NCI-H446 (cell line): Measurements from ENCODE around the gene SIL1.
A peak's percentile ranks its signal among the peaks of the same experiment; 100 is the strongest.
"Not testable (repeated sequence)": the region's sequence is repeated elsewhere in the genome, so short reads cannot be mapped to it uniquely, and the experiment has no call there.

Experiments
- DNase-seq, 2 experiments: peaks; one replicate each; lab custom pipeline; 2025; lab: John Stamatoyannopoulos, UW

The SIL1 gene

DNA sequence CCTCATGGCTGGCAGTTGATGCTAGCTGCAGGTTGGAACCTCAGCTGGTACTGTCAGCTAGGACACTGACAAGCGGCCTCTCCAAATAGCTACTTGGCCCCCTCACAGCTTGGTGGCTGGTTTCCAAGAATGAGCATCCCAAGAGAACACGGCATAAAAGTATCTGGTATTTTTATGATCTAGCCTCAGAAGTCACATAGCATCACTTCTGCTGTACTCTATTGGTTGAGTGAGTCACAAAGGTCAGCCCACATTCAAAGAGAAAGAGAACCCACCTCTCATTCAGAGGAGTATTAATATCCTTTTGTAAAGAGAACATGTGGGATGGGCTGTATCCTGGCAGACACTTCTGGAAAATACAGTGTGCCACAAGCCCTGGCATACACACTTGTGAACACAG is 6.0 kb upstream of the SIL1 start:
- DNase-seq = peak in 1 of 2 experiments; percentile 53

DNA sequence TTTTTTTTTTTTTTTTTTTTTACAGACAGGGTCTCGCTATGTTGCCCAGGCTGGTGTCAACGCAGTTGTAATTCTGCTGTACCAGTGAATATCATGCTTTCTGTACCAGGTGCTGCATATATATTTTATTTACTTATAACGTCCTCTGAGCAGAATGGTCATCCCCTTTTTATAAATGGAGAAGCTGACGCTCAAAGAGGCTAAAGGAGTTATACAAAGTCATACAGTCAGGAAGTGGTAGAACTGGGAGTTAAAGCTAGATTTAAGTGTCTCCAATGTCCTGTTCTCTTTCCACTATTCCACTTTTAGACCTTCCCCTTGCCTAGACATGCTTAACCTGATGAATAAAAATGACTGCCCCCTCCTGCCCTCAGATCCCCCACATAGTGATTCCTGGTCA is 1.2 kb upstream of the SIL1 start:
- no peak for DNase-seq

DNA sequence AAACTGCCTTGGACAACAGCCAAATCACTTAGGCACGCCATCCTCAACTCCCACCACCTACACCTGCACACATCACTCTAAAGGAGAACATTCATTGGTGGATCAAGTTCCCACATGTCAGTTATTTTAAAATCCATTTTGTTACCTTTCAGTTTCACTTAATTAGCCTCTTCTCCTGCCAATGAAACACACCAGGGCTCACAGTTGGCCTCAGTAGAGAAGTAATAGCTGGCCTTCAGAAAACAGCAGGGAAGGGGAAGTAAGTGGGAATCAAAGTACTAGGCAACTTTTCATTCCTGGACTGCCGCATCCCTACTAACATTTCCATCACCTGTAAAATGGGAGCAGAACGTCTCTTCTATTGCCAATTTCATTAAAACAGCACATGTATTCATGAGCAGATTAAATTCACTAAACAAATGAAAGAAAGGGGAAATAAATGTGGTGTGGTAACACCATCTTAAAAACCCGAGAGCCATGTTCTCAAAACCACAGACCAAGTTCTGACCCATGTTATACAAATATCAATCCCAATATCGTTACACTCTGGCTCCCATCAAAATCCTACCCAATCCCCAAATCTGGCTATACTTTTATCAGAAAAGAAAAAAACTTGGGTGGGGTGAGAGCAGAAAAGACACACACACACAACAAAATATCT is 1.7 kb downstream of the SIL1 start:
- no peak for DNase-seq

DNA sequence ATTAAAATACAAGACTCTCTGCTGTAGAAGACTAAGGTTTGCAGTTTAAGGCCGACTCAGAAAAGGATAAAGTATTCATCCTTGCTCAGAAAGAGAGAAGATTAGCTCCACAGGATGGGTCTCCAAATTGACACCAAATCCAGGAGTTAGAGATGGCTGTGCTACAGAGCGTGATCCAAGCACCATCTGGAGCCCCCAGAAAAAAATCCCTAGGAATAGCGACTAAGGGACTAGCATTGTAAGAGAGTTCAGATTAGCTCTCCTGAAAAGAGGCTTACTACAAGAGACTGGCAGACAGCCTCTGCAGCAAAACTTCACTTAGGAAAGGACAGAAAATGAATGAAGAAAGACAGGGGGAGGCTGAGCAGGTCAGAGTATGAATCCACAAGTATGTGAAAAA is 3.7 kb downstream of the SIL1 start:
- DNase-seq = peak in 1 of 2 experiments; percentile 5

DNA sequence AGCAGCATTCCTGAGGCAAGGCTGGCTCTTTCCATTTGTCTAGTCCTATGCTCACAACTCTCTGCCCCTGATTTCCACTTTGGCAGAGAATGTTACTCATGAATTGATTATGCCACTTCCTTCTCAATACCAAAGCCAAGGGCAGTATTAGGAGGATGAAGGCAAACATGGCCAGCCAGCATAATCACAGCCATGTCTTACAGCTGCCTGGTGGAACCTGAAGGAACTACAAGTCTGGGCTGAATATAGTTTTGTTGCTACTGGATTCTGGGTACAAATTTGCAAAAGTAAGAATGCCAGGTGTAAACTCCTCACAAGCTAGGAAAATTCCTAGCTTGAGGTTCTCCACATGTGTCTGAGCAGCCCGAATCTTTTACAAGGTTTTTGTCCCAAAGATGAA is 4.2 kb downstream of the SIL1 start:
- DNase-seq = peak in 1 of 2 experiments; percentile 9

DNA sequence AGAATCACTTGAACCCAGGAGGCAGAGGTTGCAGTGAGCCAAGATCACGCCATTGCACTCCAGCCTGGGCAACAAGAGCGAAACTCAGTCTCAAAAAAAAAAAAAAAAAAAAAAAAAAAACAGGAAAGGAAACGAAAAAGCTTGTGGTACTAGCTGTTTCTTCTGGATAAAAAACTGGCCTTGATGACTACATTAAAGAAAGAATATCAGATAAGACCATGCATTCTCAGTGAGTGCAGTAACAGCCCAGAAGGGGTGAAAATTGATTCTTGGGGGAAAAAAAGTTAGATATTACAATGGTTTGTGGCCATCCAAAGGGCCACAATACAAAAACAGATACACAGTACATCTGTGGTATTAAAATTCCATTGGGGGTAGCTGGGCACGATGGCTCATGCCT is 5.3 kb downstream of the SIL1 start:
- DNase-seq = not testable (repeated sequence)

DNA sequence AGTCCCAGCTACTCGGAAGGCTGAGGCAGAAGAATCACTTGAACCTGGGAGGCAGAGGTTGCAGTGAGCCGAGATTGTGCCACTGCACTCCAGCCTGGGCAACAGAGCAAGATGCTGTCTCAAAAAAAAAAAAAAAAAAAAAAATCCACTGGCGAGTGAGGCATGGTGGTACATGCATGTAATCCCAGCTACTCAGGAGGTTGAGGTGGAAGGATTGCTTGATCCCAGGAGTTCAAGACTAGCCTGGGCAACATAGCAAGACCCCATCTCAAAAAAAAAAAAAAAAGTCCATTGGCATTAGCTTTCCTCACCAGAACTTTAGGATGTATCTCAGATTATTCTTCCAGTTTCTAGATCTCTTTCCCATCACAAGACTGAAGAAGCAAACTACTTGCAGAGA is 6.2 kb downstream of the SIL1 start:
- DNase-seq = not testable (repeated sequence)

DNA sequence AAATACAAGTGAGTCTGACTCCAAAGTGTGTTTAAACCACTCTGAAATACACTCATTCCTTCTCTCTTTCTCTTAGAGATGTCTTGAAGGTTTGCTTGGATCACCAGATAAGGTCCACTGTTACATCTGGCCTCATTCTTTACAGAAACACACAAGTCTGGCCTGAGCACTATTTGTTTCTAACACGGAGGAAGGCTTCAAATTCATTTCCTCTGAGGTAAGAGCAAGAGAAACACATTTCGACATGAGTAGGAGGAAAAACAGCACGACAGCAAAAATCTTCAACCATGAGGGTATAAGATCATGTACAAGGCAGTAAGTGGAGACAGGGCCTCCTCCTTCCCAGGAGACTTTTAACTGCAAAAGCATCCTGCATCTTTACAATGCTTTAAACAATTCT is 8.0 kb downstream of the SIL1 start:
- no peak for DNase-seq

DNA sequence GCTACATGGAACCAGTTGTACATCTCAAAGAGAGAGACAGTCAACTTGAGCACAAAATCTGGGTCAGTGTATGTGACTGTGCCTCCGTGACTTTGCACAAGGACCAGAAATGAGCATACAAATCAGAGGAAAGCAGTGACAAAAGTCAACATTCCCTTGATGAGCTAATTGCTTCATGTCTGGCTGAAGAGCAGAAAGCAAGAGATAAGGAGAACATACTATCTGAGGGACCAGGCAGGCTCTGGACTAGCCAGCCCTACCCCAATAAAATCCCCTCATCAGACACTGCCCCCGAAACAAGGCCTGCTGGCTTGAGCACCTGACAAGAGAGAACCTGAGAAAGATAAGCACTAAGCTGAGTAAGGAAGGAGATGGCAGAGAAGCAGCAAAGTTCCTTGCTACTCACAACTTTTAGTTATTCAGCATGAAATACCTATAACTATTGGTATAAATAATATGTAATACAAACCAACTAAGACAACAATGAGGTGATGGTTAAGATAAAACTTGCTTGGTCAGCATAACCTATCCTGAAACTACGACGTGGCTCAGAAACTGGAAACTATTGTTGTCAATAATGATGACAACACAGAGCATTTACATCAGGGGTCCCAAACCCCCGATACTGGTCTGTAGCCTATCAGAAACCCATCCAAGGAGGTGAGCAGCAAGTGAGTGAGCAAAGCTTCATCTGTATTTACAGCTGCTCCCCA is 9.5 kb downstream of the SIL1 start:
- no peak for DNase-seq

DNA sequence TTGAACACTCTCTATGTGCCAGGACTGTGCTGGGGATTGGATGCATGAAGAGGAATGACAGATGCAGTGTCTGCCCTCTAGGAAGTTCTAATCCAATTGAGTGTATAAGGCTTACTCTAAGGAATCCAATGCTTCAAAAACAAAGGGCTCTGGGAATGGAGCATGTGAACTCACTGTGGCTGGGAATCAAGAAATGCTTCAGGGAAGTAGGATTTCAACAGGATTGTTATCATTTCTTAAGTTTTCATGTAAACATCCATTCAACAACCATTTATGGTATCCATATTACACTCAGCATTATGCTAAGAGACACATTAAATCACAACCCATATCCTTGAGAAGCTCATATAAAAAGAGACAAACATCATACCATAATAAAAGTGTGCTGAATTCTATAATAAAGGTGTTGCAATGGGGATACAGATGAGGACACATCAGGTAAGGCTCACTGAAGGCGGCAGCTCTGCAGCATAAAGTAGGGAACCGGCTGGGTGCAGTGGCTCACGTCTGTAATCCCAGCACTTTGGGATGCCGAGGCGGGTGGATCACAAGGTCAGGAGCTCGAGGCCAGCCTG is 11.3 kb downstream of the SIL1 start:
- DNase-seq = no peak

DNA sequence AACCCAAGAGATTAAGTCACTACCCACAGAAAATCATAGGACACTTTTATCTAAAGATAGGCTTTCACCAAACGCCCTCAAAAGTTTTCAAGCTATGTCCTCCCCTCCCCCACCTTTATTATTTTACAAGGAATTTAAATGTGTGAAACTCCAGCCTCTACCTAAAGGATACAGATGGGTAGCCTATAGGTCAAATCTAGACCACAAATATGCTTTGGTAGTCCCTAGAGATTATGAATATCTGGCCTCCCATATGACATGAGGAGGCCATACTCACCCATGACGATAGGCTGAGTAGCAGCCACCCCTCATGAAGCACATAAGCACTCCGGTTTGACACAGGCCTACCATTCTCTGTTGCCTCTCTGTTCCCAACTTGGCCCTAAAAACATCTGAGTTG is 11.9 kb downstream of the SIL1 start:
- no peak for DNase-seq

DNA sequence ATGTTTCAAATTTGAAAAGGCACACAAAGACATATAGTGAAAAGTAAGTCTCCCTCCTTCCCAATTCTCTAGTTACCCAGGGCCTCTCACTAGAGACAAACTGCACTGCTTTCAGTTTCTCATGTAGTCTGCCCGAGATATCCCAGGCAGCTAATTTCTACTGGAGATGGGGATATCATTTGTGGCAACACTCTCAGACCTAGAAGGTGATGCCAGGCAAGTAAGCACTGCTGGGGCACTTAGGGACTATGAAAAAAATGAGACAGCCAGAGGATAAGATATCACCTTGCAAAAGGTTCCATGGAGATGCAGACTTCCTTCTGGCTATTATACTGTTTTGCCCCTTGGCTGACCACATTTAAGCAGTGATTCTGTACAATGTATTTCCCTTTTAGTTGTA is 12.6 kb downstream of the SIL1 start:
- no peak for DNase-seq

DNA sequence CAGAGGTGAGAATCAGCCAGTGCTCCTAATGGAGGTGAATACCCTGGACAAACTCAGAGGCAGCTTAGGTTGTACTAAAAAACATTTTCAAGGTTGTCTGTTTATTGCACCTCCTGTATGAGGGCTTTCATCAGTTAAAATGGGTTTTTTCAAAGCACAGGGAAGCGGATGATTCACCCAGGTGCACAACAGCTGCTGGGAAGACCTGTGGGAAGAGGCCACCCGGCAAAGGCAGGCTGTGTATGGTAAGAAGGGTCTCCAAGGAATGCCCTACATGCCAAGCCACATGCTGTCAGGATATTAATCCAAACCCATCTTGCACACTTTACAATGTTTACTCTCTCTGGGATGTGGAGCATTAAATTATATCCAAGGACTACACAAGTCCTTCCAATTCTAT is 14.7 kb downstream of the SIL1 start:
- DNase-seq = no peak

DNA sequence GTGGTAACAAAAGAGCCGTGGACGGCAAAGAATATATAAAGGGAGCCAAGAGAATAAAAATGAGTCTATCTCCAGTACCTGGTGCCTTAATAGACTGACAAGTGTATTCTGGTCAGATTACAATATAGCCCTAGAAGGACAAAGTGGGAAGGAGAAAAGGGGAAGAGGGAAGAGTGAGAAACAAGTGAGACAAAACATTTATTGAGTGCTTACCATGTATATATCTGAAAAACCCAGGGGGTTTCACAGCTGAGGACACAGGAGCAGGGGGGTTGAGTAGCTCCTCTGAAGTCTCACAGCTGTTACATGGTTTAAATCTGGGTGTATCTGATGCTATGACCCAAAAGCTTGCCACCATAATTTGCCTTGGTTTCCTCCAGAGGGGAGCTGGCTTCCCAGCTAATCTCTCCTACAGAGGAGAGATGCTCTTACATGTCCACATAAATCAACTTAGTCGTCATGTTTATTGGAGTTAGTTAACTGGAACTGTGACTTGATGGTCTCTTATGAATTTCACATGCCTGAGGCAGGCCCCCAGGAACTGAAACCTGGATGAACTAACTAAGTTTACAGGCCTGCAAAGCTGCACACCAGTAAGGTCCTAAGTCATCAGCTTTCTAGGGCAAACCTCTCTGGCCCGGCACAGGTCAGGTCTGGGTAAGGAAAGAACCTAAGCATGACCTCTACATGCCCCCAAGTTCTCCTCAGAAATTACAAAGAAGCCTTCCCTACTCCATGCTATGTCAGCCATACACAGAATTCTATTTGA is 15.5 kb downstream of the SIL1 start:
- DNase-seq = no peak

DNA sequence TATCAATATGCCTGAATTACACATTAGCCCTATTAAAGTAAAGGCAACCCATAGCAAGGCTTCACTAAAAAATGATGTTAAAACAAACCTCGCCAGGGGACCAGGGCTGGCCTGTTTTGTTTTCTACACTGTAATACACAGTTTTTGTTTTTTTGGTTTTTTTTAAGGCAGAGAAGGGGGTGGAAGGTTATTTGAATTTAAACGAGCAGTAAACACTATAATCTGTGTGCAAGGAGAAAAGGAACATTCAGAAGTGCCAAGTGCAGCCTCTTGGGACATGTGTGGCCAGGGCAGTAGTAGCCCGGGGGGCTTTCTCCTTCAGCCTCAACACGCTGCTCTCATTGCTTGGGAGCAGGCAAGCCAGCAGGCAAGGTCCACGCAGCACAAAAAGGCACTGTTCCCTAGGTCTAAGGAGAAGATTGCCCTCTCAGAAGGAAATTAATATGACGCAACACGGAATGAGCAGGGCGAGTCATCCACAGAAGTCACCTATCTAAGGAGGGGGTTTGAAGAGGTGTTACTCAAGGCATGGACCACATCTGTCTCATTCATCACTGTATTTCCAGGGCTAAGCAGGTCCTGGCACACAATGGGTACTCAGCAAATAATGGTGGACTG is 16.2 kb downstream of the SIL1 start:
- DNase-seq = no peak

DNA sequence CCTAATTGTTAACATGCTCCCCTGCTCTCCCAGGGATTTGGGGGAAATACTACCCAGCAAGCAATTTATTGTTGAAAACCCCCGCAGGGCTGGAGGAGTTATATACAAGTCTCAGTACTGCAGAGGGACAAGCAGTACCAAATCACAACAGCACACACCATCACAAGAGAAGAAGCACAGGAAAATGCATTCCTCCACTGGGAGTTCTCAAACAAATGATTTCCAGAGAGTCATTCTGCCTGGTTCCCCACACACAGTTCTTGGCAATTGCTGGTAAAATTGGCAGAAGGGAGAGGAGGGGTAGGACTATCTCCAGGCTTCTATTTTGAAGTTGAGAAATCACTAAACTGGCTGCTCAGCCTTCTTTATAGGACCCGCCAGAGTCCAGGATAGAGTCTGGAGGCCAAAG is 16.8 kb downstream of the SIL1 start:
- peak; percentile 17 to 33 for DNase-seq

DNA sequence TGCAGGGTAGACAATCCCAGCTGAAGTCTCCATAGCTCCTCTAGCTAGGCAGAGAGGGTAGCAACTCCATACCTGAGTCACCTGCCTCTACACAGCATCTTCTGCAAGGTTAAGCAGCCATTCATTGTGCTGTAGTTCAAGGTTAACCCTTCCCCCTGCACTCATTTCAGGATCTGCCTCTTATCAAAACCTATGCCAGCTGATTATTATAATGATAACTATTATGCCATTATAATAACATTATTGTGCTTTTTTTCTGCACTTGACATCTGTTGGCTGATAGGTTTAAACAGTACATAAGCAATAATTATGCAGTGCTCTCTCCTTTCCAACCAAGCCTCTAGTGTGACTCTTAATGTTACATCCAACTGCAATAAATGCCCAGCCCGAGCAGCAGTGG is 17.3 kb downstream of the SIL1 start:
- no peak for DNase-seq

DNA sequence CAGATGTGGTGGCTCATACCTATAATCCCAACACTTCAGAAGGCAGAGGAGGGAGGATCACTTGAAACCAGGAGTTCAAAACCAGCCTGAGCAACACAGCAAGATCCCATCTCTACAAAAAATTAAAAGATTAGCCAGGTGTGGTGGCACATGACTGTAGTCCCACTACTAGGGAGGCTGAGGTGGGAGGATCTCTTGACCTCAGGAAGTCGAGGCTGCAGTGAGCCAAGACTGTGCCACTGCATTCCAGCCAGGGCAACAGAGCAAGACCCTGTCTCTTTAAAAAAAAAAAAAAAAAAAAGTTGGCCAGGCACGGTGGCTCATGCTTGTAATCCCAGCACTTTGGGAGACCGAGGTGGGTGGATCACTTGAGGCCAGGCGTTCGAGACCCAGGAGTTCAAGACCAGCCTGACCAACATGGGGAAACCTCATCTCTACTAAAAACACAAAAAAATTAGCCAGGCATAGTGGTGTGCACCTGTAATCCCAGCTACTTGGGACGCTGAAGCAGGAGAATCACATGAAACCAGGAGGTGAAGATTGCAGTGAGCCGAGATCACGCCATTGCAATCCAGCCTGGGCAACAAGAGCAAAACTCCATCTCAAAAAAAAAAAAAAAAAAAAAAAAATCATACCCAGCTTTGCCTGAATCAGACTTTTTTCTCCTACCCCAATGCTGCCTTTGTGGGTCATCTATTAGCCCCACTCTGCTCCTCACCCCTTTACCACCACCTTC is 18.2 kb downstream of the SIL1 start:
- not testable (repeated sequence) for DNase-seq

DNA sequence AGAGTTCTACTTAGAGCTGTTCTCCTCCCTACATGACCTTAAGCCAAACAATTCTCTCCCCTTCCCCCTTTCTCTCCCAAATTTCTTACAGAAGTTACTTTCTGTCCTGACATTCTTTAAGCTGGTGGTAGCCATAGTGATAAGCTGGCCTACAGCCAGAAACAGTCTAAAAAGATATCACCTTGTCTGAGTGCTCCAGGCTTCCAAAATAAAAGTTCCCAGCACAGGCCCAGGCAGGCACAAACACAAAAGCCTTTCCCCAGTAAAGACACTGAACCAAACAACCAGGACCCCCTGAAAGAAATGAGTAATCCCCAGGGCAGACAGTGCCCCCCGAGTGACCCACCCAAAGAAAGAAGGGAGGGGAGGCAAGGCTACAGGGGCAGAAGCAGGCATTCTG is 19.2 kb downstream of the SIL1 start:
- DNase-seq = no peak

DNA sequence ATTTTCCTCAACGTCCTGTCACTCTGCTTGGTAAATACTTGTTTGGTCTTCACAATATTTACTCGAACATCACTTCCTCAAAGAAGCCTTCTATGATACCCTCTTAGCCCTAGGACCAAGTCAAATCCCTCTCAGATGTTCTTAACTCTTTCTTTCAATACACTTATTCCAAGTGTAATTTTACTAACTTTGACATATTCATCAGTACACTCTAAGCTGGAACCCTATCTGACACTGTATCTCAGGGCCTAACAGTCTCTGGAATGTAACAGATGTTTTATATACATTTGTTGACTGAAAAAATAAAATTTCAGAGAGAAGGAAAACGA is 19.6 kb downstream of the SIL1 start:
- no peak for DNase-seq

DNA sequence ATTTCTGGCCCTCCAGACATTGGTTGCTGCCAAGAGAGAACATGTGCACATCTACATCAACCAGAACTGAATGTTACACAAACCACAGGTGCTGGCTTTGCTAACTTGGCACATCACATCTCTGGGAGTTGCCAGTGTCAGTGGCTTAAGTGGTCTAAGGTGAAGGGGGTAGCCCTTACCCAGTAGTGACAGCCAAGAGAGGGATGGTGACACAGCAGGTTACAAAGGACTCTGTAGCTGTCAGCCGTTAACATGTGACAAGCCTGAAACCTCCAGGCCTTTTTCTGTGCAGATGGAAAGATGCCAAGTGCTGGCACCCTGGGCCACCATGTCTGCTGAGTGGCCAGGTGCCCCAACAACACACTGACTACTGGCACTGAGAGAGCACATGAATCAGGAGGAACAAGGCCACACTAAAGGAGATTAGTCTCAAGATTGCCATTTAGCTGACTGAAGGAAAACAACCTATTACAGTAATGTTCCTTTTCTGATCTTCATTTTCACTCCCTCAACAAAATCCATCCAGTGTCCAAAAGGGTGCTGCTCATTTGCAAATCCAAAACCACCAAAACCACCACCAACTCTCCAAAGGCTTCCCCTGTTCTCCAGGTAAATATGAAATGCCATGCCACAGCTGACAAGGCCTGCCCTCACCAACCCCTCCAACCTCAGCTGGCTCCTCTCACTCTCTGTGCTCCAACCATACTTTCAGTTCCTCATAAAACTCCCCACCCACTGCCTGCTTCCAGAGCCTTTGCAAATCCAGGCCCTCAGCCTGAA is 20.2 kb downstream of the SIL1 start:
- DNase-seq = peak; percentile 6 to 71
